RWPE1 (cell line): ENCODE data around the gene CLEC1A.

ENCODE experiments used
- CTCF ChIA-PET: fragments of 350-600 bp; sonication (Branson Sonifier 250); formaldehyde crosslinking; extraction: SDS; loops from one replicate; lab custom pipeline; 2021; lab: Yijun Ruan, JAX
- POLR2A ChIA-PET: fragments of 400-600 bp; formaldehyde crosslinking; extraction: SDS; loops from one replicate; lab custom pipeline; 2020; ENCODE audit warnings: antibody characterized with exemption; ENCODE audit not compliant: low non-redundant PET; lab: Yijun Ruan, JAX
- DNase-seq: peaks from one replicate; pipeline ENCODE4 v3.0.0; 2012; ENCODE audit warnings: low spot score
- H3K27ac ChIP-seq: fragments of 450-650 bp; 2 replicates; pipeline ENCODE4 v1.5.1; 2017
- CTCF ChIP-seq: fragments of 450-650 bp; conservative IDR thresholded peaks from 2 replicates; pipeline ENCODE4 v1.5.1; 2017; ENCODE audit warnings: low read depth, mild to moderate bottlenecking

CLEC1A gene

GRCh38 chr12:10110256-10110844 is 11.6 kb upstream of the CLEC1A start:
- ChIA-PET POLR2A (no interaction called here), CTCF (interaction anchor here (0.6 kb wide), 1 partner anchor 839 kb away, joined by 3 read pairs; no protein-coding TSS in a partner anchor)
- no peak for TF ChIP-seq CTCF

GRCh38 chr12:10102322-10102721 is 3.5 kb upstream of the CLEC1A start:
- no peak overlapping the region for H3K27ac ChIP-seq
- POLR2A ChIA-PET: no interaction called here
- TF ChIP-seq CTCF: no peak
- CTCF ChIA-PET: interaction anchor here (0.7 kb wide), 1 partner anchor 1931 kb away, joined by 4 read pairs; no protein-coding TSS in a partner anchor
- DNase-seq: no peak

More at GRCh38 chr12:10110256-10110844, 11.6 kb upstream of the CLEC1A start:
- no peak for DNase-seq
- no peak overlapping the region for H3K27ac ChIP-seq

GRCh38 chr12:10101648-10102220 is 2.9 kb upstream of the CLEC1A start:
- CTCF ChIA-PET: interaction anchor here (0.7 kb wide), 1 partner anchor 1931 kb away, joined by 4 read pairs; no protein-coding TSS in a partner anchor
- DNase-seq: no peak
- TF ChIP-seq CTCF: no peak
- POLR2A ChIA-PET: interaction anchor here (0.6 kb wide), 1 partner anchor 104 kb away, joined by 3 read pairs; no protein-coding TSS in a partner anchor
- peak overlapping the region; percentile 57 for H3K27ac ChIP-seq

- CTCF ChIA-PET: no interaction called here
- POLR2A ChIA-PET: interaction anchor here (0.6 kb wide), 1 partner anchor 104 kb away, joined by 3 read pairs; no protein-coding TSS in a partner anchor
- H3K27ac ChIP-seq: peak overlapping the region; percentile 57
- peak; percentile 20 for DNase-seq
- TF ChIP-seq CTCF: no peak
Measured at GRCh38 chr12:10101042-10101579, 2.3 kb upstream of the CLEC1A start.

- no peak overlapping the region for H3K27ac ChIP-seq
- ChIA-PET CTCF (interaction anchor here (0.6 to 0.7 kb wide), 2 partner anchors 228 to 1737 kb away, joined by 3 to 4 read pairs; partner anchors contain the start of gene CLEC2B), POLR2A (no interaction called here)
- no peak for DNase-seq
- no peak for TF ChIP-seq CTCF
Measured at GRCh38 chr12:10097521-10097920, 1.3 kb downstream of the CLEC1A start.

GRCh38 chr12:10095971-10096370 is 2.8 kb downstream of the CLEC1A start:
- DNase-seq: no peak
- no peak for TF ChIP-seq CTCF
- no peak overlapping the region for H3K27ac ChIP-seq
- ChIA-PET POLR2A (no interaction called here), CTCF (interaction anchor here (0.7 kb wide), 1 partner anchor 90 kb away, joined by 5 read pairs; no protein-coding TSS in a partner anchor)
